H1 (cell line): ENCODE measurements around the gene RBAK. TPM values are rescaled to one million over a fixed set of nuclear protein-coding genes. Genes with fewer than 3 reads are reported as not detected.

Experiments
- CTCF ChIA-PET: fragments of 300-600 bp; sonication (Branson Sonifier 250); formaldehyde crosslinking; loops from one replicate; lab custom pipeline; 2021; ENCODE audit not compliant: partially characterized antibody; lab: Charles Lee
- POLR2A ChIA-PET: fragments of 300-600 bp; sonication (Branson Sonifier 250); formaldehyde crosslinking; loops from one replicate; lab custom pipeline; 2021; ENCODE audit warnings: inconsistent platforms; ENCODE audit not compliant: partially characterized antibody; lab: Charles Lee
- DNase-seq, 2 experiments: peaks; one replicate each; pipeline versions ENCODE4 v3.0.0 to v3.0.0-alpha.2; 2010 to 2022; ENCODE audit warnings: low spot score in 2 of 2, low read depth in 1 of 2, mixed read lengths in 1 of 2
- FAIRE-seq: peaks from 2 replicates; lab custom pipeline; 2011; peaks lifted over from hg19 to GRCh38; lab: Jason Lieb, UNC
- H2AFZ ChIP-seq: 2 replicates; pipeline ENCODE4 v1.8.1; 2012; ENCODE audit warnings: low read length, inconsistent platforms
- H2AK5ac ChIP-seq: 2 replicates; pipeline ENCODE4 v1.6.1; 2013; ENCODE audit warnings: low read depth, low read length
- H2BK120ac ChIP-seq: replicated peaks from 2 replicates; pipeline ENCODE3; 2013; ENCODE audit warnings: low read depth, low read length, inconsistent platforms
- H2BK12ac ChIP-seq: 2 replicates; pipeline ENCODE4 v1.6.1; 2013; ENCODE audit warnings: low read depth, low read length
- H2BK15ac ChIP-seq: 2 replicates; pipeline ENCODE4 v1.6.1; 2013; ENCODE audit warnings: low read length
- H2BK20ac ChIP-seq: 2 replicates; pipeline ENCODE4 v1.6.1; 2013; ENCODE audit warnings: low read length
- H2BK5ac ChIP-seq: 2 replicates; pipeline ENCODE4 v1.6.1; 2013; ENCODE audit warnings: low read depth, low read length
- H3K14ac ChIP-seq: 2 replicates; pipeline ENCODE4 v1.6.1; 2013; ENCODE audit warnings: inconsistent platforms; ENCODE audit not compliant: insufficient read length
- H3K18ac ChIP-seq: 2 replicates; pipeline ENCODE4 v1.6.1; 2013; ENCODE audit warnings: low read length; ENCODE audit errors: extremely low read depth
- H3K23ac ChIP-seq: 2 replicates; pipeline ENCODE4 v1.6.1; 2013; ENCODE audit warnings: inconsistent platforms; ENCODE audit not compliant: insufficient read length
- H3K23me2 ChIP-seq: 2 replicates; pipeline ENCODE4 v1.6.1; 2013; ENCODE audit warnings: low read depth, low read length
- H3K27ac ChIP-seq: 2 replicates; pipeline ENCODE4 v1.6.1; 2011; ENCODE audit warnings: low read depth, low read length, inconsistent platforms
- H3K27me3 ChIP-seq, 4 experiments: replicated peaks in 1 of 4; 1 replicate in 1 of 4; 2 replicates in 3 of 4; pipeline versions ENCODE4 v1.6.1 to v1.8.1; 2011 to 2013; ENCODE audit warnings: low read length in 3 of 4, mild to moderate bottlenecking in 3 of 4, inconsistent platforms in 2 of 4, mixed read lengths in 2 of 4, moderate library complexity in 1 of 4; ENCODE audit not compliant: control insufficient read depth in 3 of 4, insufficient read depth in 3 of 4; ENCODE audit errors: extremely low read depth in 1 of 4
- H3K36me3 ChIP-seq, 4 experiments: 2 replicates each; pipeline versions ENCODE4 v1.6.1 to v1.8.1; 2011 to 2013; ENCODE audit warnings: mild to moderate bottlenecking in 4 of 4, low read length in 3 of 4, moderate library complexity in 2 of 4, control low read depth in 1 of 4, inconsistent platforms in 1 of 4; ENCODE audit not compliant: insufficient read depth in 4 of 4, control insufficient read depth in 2 of 4
- H3K4ac ChIP-seq: replicated peaks from 2 replicates; pipeline ENCODE3; 2013; ENCODE audit warnings: low read length, low read depth, mixed read lengths, inconsistent platforms; ENCODE audit not compliant: insufficient read length
- H3K4me1 ChIP-seq, 4 experiments: replicated peaks in 1 of 4; 1 replicate in 1 of 4; 2 replicates in 3 of 4; pipeline versions ENCODE4 v1.6.1 to v1.8.1; 2011 to 2013; ENCODE audit warnings: low read length in 3 of 4, inconsistent platforms in 2 of 4, mixed read lengths in 1 of 4; ENCODE audit not compliant: insufficient read depth in 4 of 4, control insufficient read depth in 3 of 4
- H3K4me2 ChIP-seq, 2 experiments: 2 replicates each; pipeline versions ENCODE4 v1.6.1 to v1.8.1; 2011 to 2013; ENCODE audit warnings: low read depth in 2 of 2, low read length in 2 of 2, control low read depth in 1 of 2, inconsistent platforms in 1 of 2, mild to moderate bottlenecking in 1 of 2; ENCODE audit not compliant: insufficient read depth in 1 of 2
- H3K4me3 ChIP-seq, 4 experiments: fragments of 200-600, 300-600 bp in 1 of 4; sonication (generic), shearing (Covaris generic), sonication (Bioruptor Twin) in 1 of 4; 2 replicates each; pipeline versions ENCODE4 v1.5.1 to v1.8.1; 2011 to 2016; ENCODE audit warnings: low read length in 4 of 4, low read depth in 3 of 4, control low read depth in 2 of 4, inconsistent platforms in 2 of 4, mild to moderate bottlenecking in 2 of 4, mixed read lengths in 1 of 4, moderate library complexity in 1 of 4; ENCODE audit not compliant: insufficient read depth in 2 of 4; ENCODE audit errors: extremely low read depth in 1 of 4
- H3K56ac ChIP-seq: replicated peaks from 2 replicates; pipeline ENCODE3; 2013; ENCODE audit warnings: low read depth, mild to moderate bottlenecking, mixed read lengths, low read length, inconsistent platforms; ENCODE audit not compliant: insufficient read length
- H3K79me1 ChIP-seq: 2 replicates; pipeline ENCODE4 v1.6.1; 2013; ENCODE audit warnings: low read depth, low read length, control low read depth
- H3K79me2 ChIP-seq, 2 experiments: 2 replicates each; pipeline versions ENCODE4 v1.6.1 to v1.8.1; 2012 to 2013; ENCODE audit warnings: low read length in 2 of 2, mild to moderate bottlenecking in 2 of 2, inconsistent platforms in 1 of 2; ENCODE audit not compliant: insufficient read depth in 2 of 2, control insufficient read depth in 1 of 2
- H3K9ac ChIP-seq, 4 experiments: replicated peaks in 1 of 4; 1 replicate in 1 of 4; 2 replicates in 3 of 4; pipeline versions ENCODE4 v1.6.1 to v1.8.1; 2011 to 2013; ENCODE audit warnings: low read depth in 3 of 4, low read length in 3 of 4, control low read depth in 2 of 4, mild to moderate bottlenecking in 2 of 4, moderate library complexity in 2 of 4, inconsistent platforms in 1 of 4; ENCODE audit errors: extremely low read depth in 1 of 4
- H3K9me3 ChIP-seq, 2 experiments: 2 replicates each; pipeline versions ENCODE4 v1.6.1 to v1.8.1; 2012 to 2013; ENCODE audit warnings: mild to moderate bottlenecking in 2 of 2, moderate library complexity in 2 of 2, control low read depth in 1 of 2, inconsistent platforms in 1 of 2, low read depth in 1 of 2, low read length in 1 of 2, mixed read lengths in 1 of 2; ENCODE audit not compliant: insufficient read depth in 2 of 2
- H4K20me1 ChIP-seq, 2 experiments: replicated peaks in 1 of 2; 2 replicates each; pipeline versions ENCODE3 to v1.8.1; 2011 to 2013; ENCODE audit warnings: inconsistent platforms in 2 of 2, low read length in 2 of 2, mild to moderate bottlenecking in 1 of 2; ENCODE audit not compliant: insufficient read depth in 2 of 2, control insufficient read depth in 1 of 2
- H4K5ac ChIP-seq: 2 replicates; pipeline ENCODE4 v1.6.1; 2013; ENCODE audit warnings: low read length, low read depth, mixed read lengths, inconsistent platforms; ENCODE audit not compliant: insufficient read length
- H4K8ac ChIP-seq: 2 replicates; pipeline ENCODE4 v1.8.0; 2013; ENCODE audit warnings: mild to moderate bottlenecking, moderate library complexity, low read length, inconsistent platforms; ENCODE audit not compliant: insufficient read depth; ENCODE audit errors: extremely low read depth
- H4K91ac ChIP-seq: replicated peaks from 2 replicates; pipeline ENCODE3; 2013; ENCODE audit warnings: low read length, mixed read lengths, inconsistent platforms; ENCODE audit not compliant: insufficient read length
- BCL11A ChIP-seq, 2 experiments: IDR thresholded peaks; one replicate each; pipeline ENCODE4 v1.6.1; 2011; ENCODE audit warnings: low read depth in 2 of 2, low read length in 2 of 2, mild to moderate bottlenecking in 2 of 2
- BRCA1 ChIP-seq: IDR thresholded peaks from 2 replicates; pipeline ENCODE4 v1.6.1; 2012; ENCODE audit warnings: low read depth, low read length, improper control_type of control experiment
- CBX8 ChIP-seq: fragments of 300-800, 300-1000 bp; sonication (generic); IDR thresholded peaks from 2 replicates; pipeline ENCODE4 v1.7.1; 2016; ENCODE audit warnings: low read depth, low read length, borderline replicate concordance
- KDM4A ChIP-seq: IDR thresholded peaks from one replicate; pipeline ENCODE4 v1.7.1; 2012; ENCODE audit warnings: low read depth, mild to moderate bottlenecking, moderate library complexity, low read length, inconsistent platforms; ENCODE audit not compliant: severe bottlenecking
- POLR2A ChIP-seq, 2 experiments: IDR thresholded peaks; 1 replicate in 1 of 2; 2 replicates in 1 of 2; pipeline ENCODE4 v1.6.1; 2011; ENCODE audit warnings: low read depth in 2 of 2, low read length in 2 of 2, mild to moderate bottlenecking in 2 of 2; ENCODE audit errors: control extremely low read depth in 1 of 2
- POLR2AphosphoS5 ChIP-seq: IDR thresholded peaks from 2 replicates; pipeline ENCODE4 v1.6.1; 2011; ENCODE audit warnings: low read depth, low read length
- RAD21 ChIP-seq, 2 experiments: IDR thresholded peaks in 1 of 2; conservative IDR thresholded peaks in 1 of 2; 2 replicates each; pipeline ENCODE4 v1.6.1; 2011; ENCODE audit warnings: low read depth in 2 of 2, low read length in 2 of 2, improper control_type of control experiment in 1 of 2, inconsistent platforms in 1 of 2, mild to moderate bottlenecking in 1 of 2, moderate library complexity in 1 of 2
- RFX5 ChIP-seq: IDR thresholded peaks from 2 replicates; pipeline ENCODE4 v1.6.1; 2011; ENCODE audit warnings: low read depth, low read length, improper control_type of control experiment, borderline replicate concordance
- RXRA ChIP-seq: IDR thresholded peaks from 2 replicates; pipeline ENCODE4 v1.6.1; 2011; ENCODE audit warnings: low read depth, mild to moderate bottlenecking, low read length, moderate library complexity; ENCODE audit not compliant: insufficient read depth
- SIRT6 ChIP-seq: IDR thresholded peaks from one replicate; pipeline ENCODE4 v1.7.1; 2012; ENCODE audit warnings: low read length, inconsistent platforms
- WGBS, 2 experiments: shearing (Covaris generic) in 1 of 2; methylation state at CpG; one replicate each; pipeline versions ENCODE4 v1.1.6 to v1.1.7; 2013 to 2015; ENCODE audit warnings: low lambda C conversion rate in 2 of 2, mixed read lengths in 2 of 2, inconsistent platforms in 1 of 2, low coverage in 1 of 2, missing lambda C conversion rate in 1 of 2; ENCODE audit not compliant: insufficient replicate concordance in 2 of 2, insufficient coverage in 1 of 2, insufficient read length in 1 of 2; ENCODE audit errors: extremely low coverage in 1 of 2, missing lambda C conversion rate in 1 of 2; 5-methylcytosine and 5-hydroxymethylcytosine counted together
- polyA plus RNA-seq, 7 experiments: library from polyadenylated mRNA; depleted of rRNA in 3 of 7; stranded (reverse) in 5 of 7; unstranded in 2 of 7; fragments of >200 nt in 5 of 7; fragments of 200-250 nt in 2 of 7; gene quantifications; 1 replicate in 5 of 7; 2 replicates in 1 of 7; 4 replicates in 1 of 7; pipeline versions ENCODE4 v1.2.1 to v1.2.3, GENCODE V29; 2011 to 2013; ENCODE audit warnings: missing spikeins in 2 of 7, mixed read lengths in 2 of 7
- total RNA-seq: library from RNA; stranded (reverse); fragmentation: NEBNext Ultra II Directional; extraction: Animal tissue kit (Norgen Biotek cat#: 25700); gene quantifications from 2 replicates; pipeline ENCODE4 v1.2.1, GENCODE V29; 2021

RBAK gene
- total and polyA plus RNA-seq, 2 of the 8 experiments (the other 6 are each of a cell fraction or from before 2014, with no cell fraction given) = 1.9 to 18.2 TPM

DNA sequence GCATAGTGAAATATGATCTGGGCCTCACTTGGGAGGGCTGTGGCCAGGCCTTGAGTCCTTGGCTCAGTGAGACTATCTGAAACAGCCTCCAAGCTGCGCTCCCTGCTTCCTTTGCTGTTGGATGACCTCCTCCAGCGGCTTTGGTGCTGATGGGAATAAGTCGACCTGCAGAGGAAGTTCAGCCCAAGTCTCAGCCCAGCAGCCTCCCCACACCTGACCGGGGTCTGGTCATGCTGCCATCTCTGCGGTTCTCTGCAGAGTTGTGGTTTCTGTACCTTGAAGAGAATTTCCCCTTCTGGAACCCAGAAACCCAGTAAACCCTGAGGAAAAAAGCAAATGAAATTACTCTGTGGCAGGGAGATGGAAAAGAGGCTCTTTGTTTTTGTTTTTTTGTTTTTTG lies 4.6 kb upstream of the RBAK start:
- H2BK5ac ChIP-seq = no peak overlapping the region
- H3K9me3 ChIP-seq = no peaks in the 10 kb centered on the region
- no peak overlapping the region for H2BK120ac ChIP-seq
- POLR2A ChIA-PET = interaction anchor here (0.6 kb wide), 1 partner anchor 71 kb away, joined by 3 read pairs; no protein-coding TSS in a partner anchor
- FAIRE-seq (no peak), DNase-seq (no peak)
- no peak overlapping the region for H3K23ac ChIP-seq
- H2BK20ac ChIP-seq = no peak overlapping the region
- no peaks in the 10 kb centered on the region for H3K4me1 ChIP-seq
- H3K14ac ChIP-seq = no peak overlapping the region
- H2AK5ac ChIP-seq = no peak overlapping the region
- no peak overlapping the region for H3K4me2 ChIP-seq
- H3K79me2 ChIP-seq = no peaks in the 10 kb centered on the region
- no peak overlapping the region for H3K4me3 ChIP-seq
- no peak overlapping the region for H3K56ac ChIP-seq
- H4K8ac ChIP-seq = no peak overlapping the region
- no peaks in the 10 kb centered on the region for H4K20me1 ChIP-seq
- H4K91ac ChIP-seq = no peak overlapping the region
- H2BK12ac ChIP-seq = no peak overlapping the region
- CTCF ChIA-PET = no interaction called here
- no peaks in the 10 kb centered on the region for H3K36me3 ChIP-seq
- no peak overlapping the region for H3K27ac ChIP-seq
- H3K23me2 ChIP-seq = no peaks in the 10 kb centered on the region
- WGBS, 2 experiments = 85% methylated on average over 5 of the region's 5 CpGs; no CpG with 5 or more reads in 1 of the 2 experiments
- H3K79me1 ChIP-seq = no peaks in the 10 kb centered on the region
- H3K27me3 ChIP-seq = no peaks in the 10 kb centered on the region
- H4K5ac ChIP-seq = no peak overlapping the region
- no peak overlapping the region for H2AFZ ChIP-seq
- H3K18ac ChIP-seq = no peak overlapping the region
- H2BK15ac ChIP-seq = no peak overlapping the region
- no peak overlapping the region for H3K9ac ChIP-seq
- H3K4ac ChIP-seq = no peak overlapping the region
- no peak for TF ChIP-seq RFX5
- no peak for TF ChIP-seq BCL11A (IDR thresholded peaks at IDR 0.05; ENCODE audit: low read depth in 2 of 2, low read length in 2 of 2)
- no peak for TF ChIP-seq CBX8
- TF ChIP-seq RAD21 (IDR thresholded peaks at IDR 0.05 in 1 of 2, conservative IDR thresholded peaks at IDR 0.05 in 1 of 2; ENCODE audit: low read depth in 2 of 2, low read length in 2 of 2) = no peak
- no peak for TF ChIP-seq BRCA1
- TF ChIP-seq SIRT6 = no peak
- TF ChIP-seq RXRA = no peak
- TF ChIP-seq KDM4A = no peak
- no peak for TF ChIP-seq POLR2AphosphoS5
- no peak for TF ChIP-seq POLR2A (IDR thresholded peaks at IDR 0.05; ENCODE audit: control extremely low read depth in 1 of 2, low read depth in 2 of 2, low read length in 2 of 2)
